GM20000 (cell line): ENCODE results near the gene OR5B21.

Experiments
- DNase-seq: peaks from one replicate; pipeline ENCODE4 v3.0.0; 2012; ENCODE audit warnings: low spot score
- TF ChIP-seq, protein P1 (sequence below): IDR thresholded peaks from 2 replicates; pipeline ENCODE4 v1.5.1; 2012; ENCODE audit warnings: mild to moderate bottlenecking, control low read depth; ENCODE audit errors: extremely low read depth, missing control alignments

Gene OR5B21

DNA sequence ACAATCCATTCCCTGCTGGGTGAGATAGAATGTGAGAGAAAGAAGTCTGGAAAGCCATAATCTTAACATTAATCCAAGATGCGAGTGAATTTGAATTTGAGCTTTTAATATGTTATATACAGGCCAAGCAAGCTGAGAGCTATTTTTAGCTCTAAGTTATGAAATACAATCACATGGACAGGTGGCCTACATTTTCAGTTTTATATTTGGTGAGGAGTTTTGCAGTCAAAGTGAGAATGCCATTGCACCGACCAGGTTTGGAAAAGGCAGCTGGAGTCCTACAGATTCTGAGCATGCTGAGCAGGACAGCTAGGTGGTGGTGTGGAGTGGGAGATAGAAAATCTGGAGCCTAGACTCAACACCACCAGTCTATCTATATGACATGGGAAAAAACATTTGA lies 12.0 kb downstream of the OR5B21 start:
- TF ChIP-seq, protein P1, sequence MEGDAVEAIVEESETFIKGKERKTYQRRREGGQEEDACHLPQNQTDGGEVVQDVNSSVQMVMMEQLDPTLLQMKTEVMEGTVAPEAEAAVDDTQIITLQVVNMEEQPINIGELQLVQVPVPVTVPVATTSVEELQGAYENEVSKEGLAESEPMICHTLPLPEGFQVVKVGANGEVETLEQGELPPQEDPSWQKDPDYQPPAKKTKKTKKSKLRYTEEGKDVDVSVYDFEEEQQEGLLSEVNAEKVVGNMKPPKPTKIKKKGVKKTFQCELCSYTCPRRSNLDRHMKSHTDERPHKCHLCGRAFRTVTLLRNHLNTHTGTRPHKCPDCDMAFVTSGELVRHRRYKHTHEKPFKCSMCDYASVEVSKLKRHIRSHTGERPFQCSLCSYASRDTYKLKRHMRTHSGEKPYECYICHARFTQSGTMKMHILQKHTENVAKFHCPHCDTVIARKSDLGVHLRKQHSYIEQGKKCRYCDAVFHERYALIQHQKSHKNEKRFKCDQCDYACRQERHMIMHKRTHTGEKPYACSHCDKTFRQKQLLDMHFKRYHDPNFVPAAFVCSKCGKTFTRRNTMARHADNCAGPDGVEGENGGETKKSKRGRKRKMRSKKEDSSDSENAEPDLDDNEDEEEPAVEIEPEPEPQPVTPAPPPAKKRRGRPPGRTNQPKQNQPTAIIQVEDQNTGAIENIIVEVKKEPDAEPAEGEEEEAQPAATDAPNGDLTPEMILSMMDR = no peak
- no peak for DNase-seq

DNA sequence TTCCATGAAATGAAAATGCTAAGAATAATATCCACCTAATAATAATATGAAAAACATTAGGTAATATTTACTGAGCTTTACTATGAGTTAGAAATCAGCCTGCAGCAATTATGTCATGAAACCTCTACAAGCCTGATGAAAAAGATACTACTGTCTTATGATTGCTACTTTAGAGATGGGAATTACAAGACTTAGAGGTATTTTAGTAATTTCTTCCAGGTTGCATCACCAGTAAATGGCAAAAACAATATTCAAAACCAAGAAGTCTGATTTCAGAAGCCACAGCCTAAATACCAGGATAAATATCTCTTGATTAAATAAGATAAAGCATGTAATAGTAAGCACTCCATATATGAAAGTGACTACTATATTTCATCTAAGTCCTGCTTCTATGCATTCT lies 13.8 kb downstream of the OR5B21 start:
- TF ChIP-seq, protein P1 = no peak
- no peak for DNase-seq

DNA sequence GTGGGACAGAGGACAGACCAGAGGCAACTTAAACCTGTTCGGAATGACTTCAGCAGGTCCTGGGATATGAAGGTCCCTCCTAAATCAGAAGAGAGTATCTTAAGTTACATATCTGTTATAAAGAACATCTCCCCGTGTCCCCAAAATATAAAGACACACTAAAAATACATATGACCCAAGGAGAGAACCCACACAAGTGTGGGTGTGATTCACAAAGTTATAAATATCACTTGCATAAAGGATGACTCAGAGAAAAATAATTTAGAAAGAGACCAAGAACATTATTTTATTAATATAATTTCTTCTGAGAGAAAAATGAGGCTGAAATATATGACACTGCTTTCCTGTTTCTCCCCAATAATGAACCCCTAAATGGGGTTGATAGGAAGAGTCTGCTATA lies 14.2 kb downstream of the OR5B21 start:
- DNase-seq = no peak

DNA sequence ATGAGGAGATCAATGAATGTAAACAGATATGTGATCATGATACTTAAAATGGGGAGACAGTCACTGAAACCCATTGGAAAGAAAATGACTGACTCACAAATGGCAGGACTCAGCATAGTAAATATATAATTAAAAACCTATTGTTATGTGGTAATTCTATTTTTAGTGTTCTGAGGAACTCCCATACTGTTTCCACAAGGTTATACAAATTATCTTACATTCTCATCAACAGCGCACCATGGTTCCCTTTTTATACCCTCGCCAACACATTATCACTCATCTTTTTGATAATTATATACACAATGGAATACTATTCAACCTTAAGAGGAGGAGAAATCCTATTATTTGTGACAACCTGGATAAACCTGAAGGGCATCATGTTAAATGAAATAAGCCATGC lies 17.1 kb downstream of the OR5B21 start:
- no peak for DNase-seq
- TF ChIP-seq, protein P1 = no peak

More for the DNA sequence above, 14.2 kb downstream of the OR5B21 start:
- TF ChIP-seq, protein P1 = no peak

DNA sequence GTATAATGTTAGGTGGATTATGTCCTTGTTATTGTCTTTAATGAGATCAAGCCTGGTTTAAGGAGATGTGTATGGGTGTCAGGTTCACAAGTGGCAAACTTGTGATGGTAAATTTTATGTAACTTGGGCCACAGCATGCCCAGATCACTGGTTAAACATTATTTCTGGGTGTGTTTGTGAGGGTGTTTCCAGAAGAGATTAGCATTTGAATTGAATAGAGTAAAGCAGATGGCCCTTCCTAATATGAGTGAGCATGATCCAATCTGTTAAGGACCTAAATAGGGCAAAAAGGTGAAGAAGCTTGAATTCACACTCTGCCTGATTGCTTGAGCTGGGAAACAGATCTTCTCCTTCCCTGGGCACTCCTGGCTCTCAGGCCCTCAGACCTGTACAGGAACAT lies 20.7 kb downstream of the OR5B21 start:
- TF ChIP-seq, protein P1 = no peak
- DNase-seq = no peak

DNA sequence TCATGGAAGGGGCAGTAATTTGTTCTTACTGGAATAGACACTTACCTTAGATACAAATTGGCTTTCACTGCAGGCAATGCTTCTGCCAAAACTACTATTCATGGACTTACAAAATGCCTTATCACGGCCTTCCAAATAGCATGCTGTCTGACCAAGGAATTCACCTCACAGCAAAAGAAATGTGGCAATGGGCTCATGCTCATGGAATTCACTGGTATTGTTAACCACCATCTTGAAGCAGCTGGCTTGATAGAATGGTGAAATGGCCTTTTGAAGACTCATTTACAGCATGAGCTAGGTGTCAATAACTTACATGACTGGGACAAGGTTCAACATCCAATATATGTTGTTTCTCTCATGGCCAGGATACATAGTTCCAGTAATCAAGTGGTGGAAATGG lies 21.9 kb downstream of the OR5B21 start:
- TF ChIP-seq, protein P1 = no peak
- no peak for DNase-seq

DNA sequence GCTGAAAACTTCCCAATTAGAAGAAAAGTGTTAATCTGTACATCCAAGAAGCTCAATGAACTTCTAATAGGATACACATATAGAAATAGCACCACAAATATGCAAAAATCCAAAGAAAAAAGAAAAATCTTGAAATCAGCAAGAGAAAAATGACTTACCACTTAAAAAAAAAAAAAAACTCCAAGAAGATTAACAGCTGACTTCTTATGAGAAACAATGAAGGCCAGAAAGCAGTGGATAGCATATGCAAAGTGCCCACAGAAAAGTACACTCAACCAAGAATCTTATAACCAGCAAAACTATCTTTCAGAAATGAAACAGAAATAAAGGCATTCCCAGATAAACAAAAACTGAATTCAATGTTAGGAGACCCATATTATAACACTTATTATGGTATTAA lies 36.0 kb downstream of the OR5B21 start:
- TF ChIP-seq, protein P1 = no peak
- no peak for DNase-seq
